Nephron progenitor cell (in vitro differentiated cells): ENCODE results near the gene C16orf86.

Experiments
- DNase-seq: peaks from one replicate; pipeline ENCODE4 v3.0.0; 2021
- H3K27ac Mint-ChIP-seq: 2 replicates; pipeline ENCODE4 v1.8.0; 2021; ENCODE audit warnings: mild to moderate bottlenecking, moderate library complexity, mixed read lengths
- H3K27me3 Mint-ChIP-seq: 2 replicates; pipeline ENCODE4 v1.8.0; 2021; ENCODE audit warnings: mild to moderate bottlenecking, low read depth, mixed read lengths; ENCODE audit not compliant: poor library complexity
- H3K36me3 Mint-ChIP-seq: 2 replicates; pipeline ENCODE4 v1.8.0; 2021; ENCODE audit warnings: low read depth, mixed read lengths
- H3K4me1 Mint-ChIP-seq: 2 replicates; pipeline ENCODE4 v1.8.0; 2021; ENCODE audit warnings: mixed read lengths
- H3K4me3 Mint-ChIP-seq: 2 replicates; pipeline ENCODE4 v1.8.0; 2021; ENCODE audit warnings: mild to moderate bottlenecking, moderate library complexity, mixed read lengths
- H3K9me3 Mint-ChIP-seq: 2 replicates; pipeline ENCODE4 v1.8.0; 2021; ENCODE audit warnings: mild to moderate bottlenecking, moderate library complexity, mixed read lengths
- TF ChIP-seq, protein P1 (sequence below): fragments of 200-600 bp; sonication (generic); IDR thresholded peaks from 2 replicates; pipeline ENCODE4 v1.5.0; 2021; ENCODE audit warnings: antibody characterized with exemption

Gene C16orf86

DNA sequence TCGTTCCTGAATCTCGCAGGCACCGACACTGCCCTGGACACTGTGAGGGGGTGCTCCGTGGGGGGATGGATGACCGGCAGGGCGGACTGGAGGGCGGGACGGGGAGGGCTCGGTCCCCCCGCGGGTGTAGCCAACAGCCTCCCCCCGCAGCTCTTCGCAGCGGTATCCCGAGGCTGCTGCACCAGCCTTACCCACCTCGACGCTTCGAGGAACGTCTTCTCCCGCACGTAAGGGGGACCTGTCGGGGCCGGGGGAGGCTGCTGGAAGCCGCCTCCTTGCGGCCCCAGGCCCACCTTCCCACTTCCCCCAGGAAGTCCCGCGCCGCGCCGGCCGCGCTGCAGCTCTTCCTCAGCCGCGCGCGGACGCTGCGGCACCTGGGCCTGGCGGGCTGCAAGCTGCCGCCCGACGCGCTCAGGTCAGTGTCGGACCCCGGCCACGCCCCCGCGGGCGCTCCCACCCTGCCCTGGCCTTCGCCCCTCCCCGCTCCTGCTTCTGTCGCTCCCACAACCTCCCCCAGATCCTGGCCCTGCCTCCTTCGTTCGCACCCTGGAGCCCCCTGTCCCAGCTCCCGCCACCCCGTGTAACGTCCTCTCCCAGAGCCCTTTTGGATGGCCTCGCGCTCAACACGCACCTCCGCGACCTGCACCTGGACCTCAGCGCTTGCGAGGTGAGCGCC, 18.4 kb upstream of the C16orf86 start:
- Mint-ChIP-seq H3K27ac (no peak overlapping the region), H3K27me3 (peaks cover 72% of the 10 kb centered on the region), H3K4me1 (peaks cover 6% of the 10 kb centered on the region), H3K4me3 (no peak overlapping the region), H3K36me3 (no peaks in the 10 kb centered on the region), H3K9me3 (no peaks in the 10 kb centered on the region)
- TF ChIP-seq, protein P1, sequence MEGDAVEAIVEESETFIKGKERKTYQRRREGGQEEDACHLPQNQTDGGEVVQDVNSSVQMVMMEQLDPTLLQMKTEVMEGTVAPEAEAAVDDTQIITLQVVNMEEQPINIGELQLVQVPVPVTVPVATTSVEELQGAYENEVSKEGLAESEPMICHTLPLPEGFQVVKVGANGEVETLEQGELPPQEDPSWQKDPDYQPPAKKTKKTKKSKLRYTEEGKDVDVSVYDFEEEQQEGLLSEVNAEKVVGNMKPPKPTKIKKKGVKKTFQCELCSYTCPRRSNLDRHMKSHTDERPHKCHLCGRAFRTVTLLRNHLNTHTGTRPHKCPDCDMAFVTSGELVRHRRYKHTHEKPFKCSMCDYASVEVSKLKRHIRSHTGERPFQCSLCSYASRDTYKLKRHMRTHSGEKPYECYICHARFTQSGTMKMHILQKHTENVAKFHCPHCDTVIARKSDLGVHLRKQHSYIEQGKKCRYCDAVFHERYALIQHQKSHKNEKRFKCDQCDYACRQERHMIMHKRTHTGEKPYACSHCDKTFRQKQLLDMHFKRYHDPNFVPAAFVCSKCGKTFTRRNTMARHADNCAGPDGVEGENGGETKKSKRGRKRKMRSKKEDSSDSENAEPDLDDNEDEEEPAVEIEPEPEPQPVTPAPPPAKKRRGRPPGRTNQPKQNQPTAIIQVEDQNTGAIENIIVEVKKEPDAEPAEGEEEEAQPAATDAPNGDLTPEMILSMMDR: no peak
- DNase-seq: no peak

DNA sequence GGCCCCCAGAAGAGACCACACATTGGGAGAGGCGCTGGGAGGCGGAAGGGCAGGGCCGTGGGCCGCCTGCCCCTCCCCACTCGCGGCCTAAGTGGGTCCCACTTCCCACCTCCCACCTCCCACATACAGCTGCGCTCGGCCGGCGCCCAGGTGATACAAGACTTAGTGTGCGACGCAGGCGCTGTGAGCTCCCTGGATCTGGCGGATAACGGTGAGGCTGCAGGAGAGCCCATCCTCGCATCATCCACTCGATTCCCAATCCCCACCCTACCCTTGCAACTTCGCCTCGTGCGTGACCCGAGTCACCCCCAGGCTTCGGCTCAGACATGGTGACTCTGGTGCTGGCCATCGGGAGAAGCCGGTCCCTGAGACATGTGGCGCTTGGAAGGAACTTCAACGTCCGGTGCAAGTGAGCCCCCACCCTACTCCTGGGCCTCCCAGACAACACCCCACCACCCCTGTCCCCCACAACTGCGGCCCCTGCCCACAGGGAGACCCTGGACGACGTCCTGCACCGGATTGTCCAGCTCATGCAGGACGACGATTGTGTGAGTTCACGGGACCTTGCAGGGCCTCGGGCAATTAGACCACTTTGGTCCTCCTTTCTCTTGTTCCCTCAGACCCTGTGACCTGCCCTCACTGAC, 17.7 kb upstream of the C16orf86 start:
- no peak overlapping the region for H3K4me3 Mint-ChIP-seq
- no peak overlapping the region for H3K27ac Mint-ChIP-seq
- no peak for DNase-seq
- H3K27me3 Mint-ChIP-seq: peaks cover 74% of the 10 kb centered on the region
- H3K36me3 Mint-ChIP-seq: no peaks in the 10 kb centered on the region
- H3K9me3 Mint-ChIP-seq: no peaks in the 10 kb centered on the region
- peaks cover 10% of the 10 kb centered on the region for H3K4me1 Mint-ChIP-seq
- TF ChIP-seq, protein P1: no peak

DNA sequence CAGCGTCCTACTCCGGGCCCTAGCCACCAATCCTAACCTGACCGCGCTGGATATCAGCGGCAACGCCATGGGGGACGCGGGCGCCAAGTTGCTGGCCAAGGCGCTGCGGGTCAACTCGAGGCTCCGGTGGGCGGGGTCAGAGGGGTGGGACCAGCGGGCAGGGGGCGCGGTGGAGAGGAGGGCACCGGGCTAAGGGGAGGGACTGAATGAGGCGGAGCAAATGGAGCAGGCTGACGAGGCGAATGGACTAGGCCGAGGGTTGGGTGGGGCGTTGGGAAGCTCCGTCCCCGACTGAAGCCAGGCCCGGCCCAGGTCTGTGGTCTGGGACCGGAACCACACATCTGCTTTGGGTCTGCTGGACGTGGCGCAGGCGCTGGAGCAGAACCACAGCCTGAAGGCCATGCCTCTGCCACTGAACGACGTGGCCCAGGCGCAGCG, 17.1 kb upstream of the C16orf86 start:
- TF ChIP-seq, protein P1: no peak
- Mint-ChIP-seq H3K4me3 (no peak overlapping the region), H3K36me3 (no peaks in the 10 kb centered on the region), H3K27ac (no peak overlapping the region), H3K4me1 (peaks cover 11% of the 10 kb centered on the region), H3K27me3 (peaks cover 74% of the 10 kb centered on the region), H3K9me3 (no peaks in the 10 kb centered on the region)
- peak; percentile 37 for DNase-seq

DNA sequence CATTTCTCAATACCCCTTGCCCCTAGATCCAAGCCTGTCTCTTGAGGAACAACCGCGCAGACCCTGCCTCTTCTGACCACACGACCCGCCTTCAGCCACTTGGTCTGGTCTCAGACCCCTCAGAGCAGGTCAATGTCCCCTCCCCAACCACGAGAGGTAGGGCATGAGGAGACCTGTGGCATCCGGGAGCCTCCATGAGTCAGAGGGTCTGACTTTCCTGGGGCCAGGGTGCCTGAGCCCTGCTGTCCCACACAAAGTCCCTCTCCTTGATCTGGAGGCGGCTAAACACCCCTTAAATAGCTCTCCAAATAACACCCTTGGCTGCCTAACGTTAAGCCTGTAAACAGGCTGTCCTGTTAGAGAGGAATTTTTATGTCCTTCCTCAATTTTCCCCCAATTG, 16.6 kb upstream of the C16orf86 start:
- peaks cover 78% of the 10 kb centered on the region for H3K27me3 Mint-ChIP-seq
- no peaks in the 10 kb centered on the region for H3K36me3 Mint-ChIP-seq
- TF ChIP-seq, protein P1: no peak
- no peak overlapping the region for H3K4me3 Mint-ChIP-seq
- no peak overlapping the region for H3K27ac Mint-ChIP-seq
- H3K9me3 Mint-ChIP-seq: no peaks in the 10 kb centered on the region
- DNase-seq: no peak
- peaks cover 11% of the 10 kb centered on the region for H3K4me1 Mint-ChIP-seq

DNA sequence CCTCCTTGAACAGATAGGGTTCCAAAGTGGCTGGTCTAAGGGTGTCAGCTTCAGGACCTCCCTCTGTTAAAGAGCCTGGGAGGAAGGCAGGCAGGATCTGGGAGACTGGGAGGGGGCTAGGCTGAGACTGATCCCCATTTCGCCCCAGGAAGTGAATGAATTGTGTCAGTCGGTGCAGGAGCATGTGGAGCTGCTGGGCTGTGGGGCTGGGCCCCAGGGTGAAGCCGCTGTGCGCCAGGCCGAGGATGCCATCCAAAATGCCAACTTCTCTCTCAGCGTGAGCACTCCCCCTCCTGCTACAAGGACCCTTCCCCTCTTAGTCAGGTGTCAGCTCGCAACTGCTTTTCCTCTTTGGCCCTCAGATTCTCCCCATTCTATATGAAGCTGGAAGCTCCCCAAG, 15.6 kb upstream of the C16orf86 start:
- H3K9me3 Mint-ChIP-seq: no peaks in the 10 kb centered on the region
- no peak for DNase-seq
- peaks cover 11% of the 10 kb centered on the region for H3K4me1 Mint-ChIP-seq
- no peak overlapping the region for H3K27ac Mint-ChIP-seq
- H3K27me3 Mint-ChIP-seq: peaks cover 78% of the 10 kb centered on the region
- no peak overlapping the region for H3K4me3 Mint-ChIP-seq
- H3K36me3 Mint-ChIP-seq: no peaks in the 10 kb centered on the region
- TF ChIP-seq, protein P1: no peak

DNA sequence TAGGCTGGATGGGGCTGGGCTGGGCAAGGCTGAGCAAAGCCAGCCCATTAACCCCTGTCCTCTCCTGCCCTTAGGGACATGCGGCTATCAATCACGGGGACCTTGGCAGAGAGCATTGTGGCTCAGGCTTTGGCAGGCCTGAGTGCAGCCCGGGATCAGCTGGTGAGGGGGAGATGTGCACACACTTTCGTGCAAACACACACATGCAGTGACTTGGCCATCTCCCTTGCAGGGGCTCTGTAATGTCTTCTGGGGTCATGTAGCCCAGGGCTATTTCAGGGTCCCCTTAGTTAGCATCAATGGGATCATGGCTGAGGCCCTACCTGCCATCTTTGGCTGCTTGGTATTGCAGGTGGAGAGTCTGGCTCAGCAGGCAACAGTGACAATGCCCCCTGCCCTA, 14.8 kb upstream of the C16orf86 start:
- TF ChIP-seq, protein P1: no peak
- DNase-seq: no peak
- Mint-ChIP-seq H3K36me3 (no peaks in the 10 kb centered on the region), H3K4me1 (peaks cover 11% of the 10 kb centered on the region), H3K4me3 (peak overlapping the region; percentile 72), H3K27me3 (peaks cover 71% of the 10 kb centered on the region), H3K9me3 (no peaks in the 10 kb centered on the region), H3K27ac (no peak overlapping the region)
